Stimulated activated naive CD8-positive, alpha-beta T cell treated with anti-CD3 and anti-CD28 coated beads, Interleukin-15, amount 100 ng/mL, for 72 hours (primary cell): Measurements from ENCODE around the gene PPP1R12B.
"Not testable (repeated sequence)": the region's sequence is repeated elsewhere in the genome, so short reads cannot be mapped to it uniquely, and the experiment has no call there.

Source experiments
- ATAC-seq: fragments of 150-1000 bp; cut with Tn5 transposase; 2 replicates; pipeline ENCODE4 v1.10.0; 2021; ENCODE audit warnings: mild to moderate bottlenecking, moderate library complexity
- DNase-seq, 2 donors: peaks; one replicate each; pipeline ENCODE4 v3.0.0; 2021 to 2022
- H3K27ac Mint-ChIP-seq, 2 donors: one replicate each; pipeline ENCODE4 v1.8.0; 2022; ENCODE audit warnings: mild to moderate bottlenecking in 2 of 2, mixed read lengths in 2 of 2, moderate library complexity in 2 of 2
- H3K27me3 Mint-ChIP-seq: one replicate; pipeline ENCODE4 v1.8.0; 2022; ENCODE audit warnings: mixed read lengths
- H3K4me1 Mint-ChIP-seq: one replicate; pipeline ENCODE4 v1.8.0; 2022; ENCODE audit warnings: mild to moderate bottlenecking, mixed read lengths
- H3K4me3 Mint-ChIP-seq, 2 donors: one replicate each; pipeline ENCODE4 v1.8.0; 2022; ENCODE audit warnings: mild to moderate bottlenecking in 2 of 2, mixed read lengths in 2 of 2, moderate library complexity in 1 of 2
- H3K9me3 Mint-ChIP-seq, 2 donors: one replicate each; pipeline ENCODE4 v1.8.0; 2022; ENCODE audit warnings: mixed read lengths in 2 of 2

The PPP1R12B gene

DNA sequence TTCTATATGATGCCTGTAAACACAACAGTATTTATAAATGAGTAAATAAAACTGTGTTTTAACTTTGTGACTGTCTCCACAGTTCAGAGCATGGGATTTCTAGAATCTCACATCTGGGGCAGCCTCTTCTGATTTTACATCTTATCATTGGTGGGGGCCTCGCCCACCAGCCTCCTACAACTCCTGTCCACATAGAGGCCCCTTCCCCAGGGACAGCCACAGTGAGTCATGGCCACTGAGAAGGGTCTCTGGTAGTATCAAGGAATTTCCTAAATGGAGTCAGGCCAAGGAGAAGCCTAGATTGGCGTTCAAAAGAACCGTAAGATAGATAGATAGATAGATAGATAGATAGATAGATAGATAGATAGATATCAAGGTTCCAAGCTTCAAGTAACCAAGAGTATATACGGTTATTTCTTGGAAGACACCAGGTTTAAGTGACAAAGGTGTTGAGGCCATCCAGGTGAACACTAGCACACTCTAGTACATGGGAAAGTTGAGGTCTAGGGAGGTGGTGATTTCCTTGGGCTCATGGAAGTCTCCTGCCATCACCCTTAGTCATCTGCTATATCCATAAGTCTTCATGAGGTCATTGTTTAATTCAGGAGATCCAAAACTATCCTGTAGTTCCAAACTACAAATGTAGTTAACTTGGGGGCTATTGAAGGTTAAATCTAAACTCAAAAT, 240.1 kb downstream of the PPP1R12B start:
- ATAC-seq: no peak
- DNase-seq: no peak
- Mint-ChIP-seq H3K9me3 (no peaks in the 10 kb centered on the region), H3K4me3 (no peak overlapping the region), H3K4me1 (peaks cover 9% of the 10 kb centered on the region), H3K27ac (no peak overlapping the region), H3K27me3 (no peaks in the 10 kb centered on the region)

GRCh38 chr1:202589190-202589930, 240.9 kb downstream of the PPP1R12B start:
- DNase-seq (no peak), ATAC-seq (no peak)
- H3K4me1 Mint-ChIP-seq: peaks cover 9% of the 10 kb centered on the region
- no peaks in the 10 kb centered on the region for H3K9me3 Mint-ChIP-seq
- no peak overlapping the region for H3K4me3 Mint-ChIP-seq
- peak overlapping the region in 1 of 2 donors; percentile 93 for H3K27ac Mint-ChIP-seq
- no peaks in the 10 kb centered on the region for H3K27me3 Mint-ChIP-seq

DNA sequence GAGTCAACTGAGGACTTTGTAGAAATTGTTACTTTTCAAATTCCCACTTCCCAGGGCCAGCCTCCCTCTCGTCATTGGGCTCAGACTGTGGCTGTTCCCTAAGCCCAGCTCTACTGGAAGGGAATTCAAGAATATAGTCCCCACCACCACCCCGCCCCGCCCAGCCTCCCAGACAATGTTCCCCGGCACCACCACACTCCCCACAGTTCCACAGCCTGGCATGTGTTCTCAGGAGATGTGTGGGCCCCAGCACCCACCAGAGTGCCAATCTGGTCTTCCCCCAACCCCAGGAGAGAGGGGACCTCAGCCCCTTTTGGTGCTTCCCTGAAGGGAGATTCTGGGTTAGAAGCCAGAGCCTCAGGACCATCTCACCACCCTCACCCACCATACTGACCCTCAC, 241.6 kb downstream of the PPP1R12B start:
- H3K27me3 Mint-ChIP-seq: no peaks in the 10 kb centered on the region
- no peak overlapping the region for H3K4me3 Mint-ChIP-seq
- peaks cover 9% of the 10 kb centered on the region for H3K4me1 Mint-ChIP-seq

DNA sequence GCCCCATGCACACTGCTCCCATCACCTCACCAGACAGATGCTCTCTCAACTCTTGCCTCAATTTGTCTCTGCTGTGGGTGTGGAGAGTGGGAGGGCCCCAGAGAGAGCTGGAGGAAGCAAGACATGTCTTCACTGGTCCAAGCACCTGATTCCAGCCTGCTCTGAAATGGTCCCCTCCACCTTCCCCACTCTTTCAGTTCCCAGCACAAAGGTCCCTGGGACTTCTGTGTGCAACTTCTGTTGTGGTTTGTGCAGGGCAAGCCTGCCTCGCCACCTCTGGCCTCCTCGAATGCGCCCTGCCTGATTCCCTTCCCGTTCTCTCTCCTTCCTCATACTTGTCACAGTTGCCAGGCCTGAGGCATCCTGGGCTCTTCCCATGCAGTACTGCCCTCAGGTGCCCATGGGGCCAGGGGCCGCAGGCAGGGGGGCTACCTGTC, 242.5 kb downstream of the PPP1R12B start:
- Mint-ChIP-seq H3K27ac (peak overlapping the region; percentile 79 to 97), H3K27me3 (no peaks in the 10 kb centered on the region), H3K4me1 (peaks cover 9% of the 10 kb centered on the region), H3K9me3 (no peaks in the 10 kb centered on the region), H3K4me3 (no peak overlapping the region)
- ATAC-seq (no peak), DNase-seq (no peak)

More for the DNA sequence above, 241.6 kb downstream of the PPP1R12B start:
- ATAC-seq (no peak), DNase-seq (no peak)
- no peaks in the 10 kb centered on the region for H3K9me3 Mint-ChIP-seq
- peak overlapping the region in 1 of 2 donors; percentile 67 for H3K27ac Mint-ChIP-seq

- DNase-seq (no peak), ATAC-seq (no peak)
- H3K4me3 Mint-ChIP-seq: no peak overlapping the region
- H3K27ac Mint-ChIP-seq: peak overlapping the region; percentile 51 to 79
- H3K4me1 Mint-ChIP-seq: peaks cover 9% of the 10 kb centered on the region
- H3K27me3 Mint-ChIP-seq: no peaks in the 10 kb centered on the region
- H3K9me3 Mint-ChIP-seq: no peaks in the 10 kb centered on the region
Measured at GRCh38 chr1:202591515-202591914, 243.0 kb downstream of the PPP1R12B start.

GRCh38 chr1:202592146-202592545, 243.6 kb downstream of the PPP1R12B start:
- Mint-ChIP-seq H3K27me3 (no peaks in the 10 kb centered on the region), H3K4me1 (peaks cover 9% of the 10 kb centered on the region), H3K27ac (peak overlapping the region in 1 of 2 donors; percentile 51)

GRCh38 chr1:202593845-202594244, 245.3 kb downstream of the PPP1R12B start:
- H3K27ac Mint-ChIP-seq: no peak overlapping the region
- no peak for ATAC-seq
- no peak for DNase-seq
- no peaks in the 10 kb centered on the region for H3K9me3 Mint-ChIP-seq
- no peak overlapping the region for H3K4me3 Mint-ChIP-seq
- H3K4me1 Mint-ChIP-seq: peaks cover 9% of the 10 kb centered on the region
- no peaks in the 10 kb centered on the region for H3K27me3 Mint-ChIP-seq

More at GRCh38 chr1:202592146-202592545, 243.6 kb downstream of the PPP1R12B start:
- no peaks in the 10 kb centered on the region for H3K9me3 Mint-ChIP-seq
- ATAC-seq: no peak
- DNase-seq: no peak
- no peak overlapping the region for H3K4me3 Mint-ChIP-seq

DNA sequence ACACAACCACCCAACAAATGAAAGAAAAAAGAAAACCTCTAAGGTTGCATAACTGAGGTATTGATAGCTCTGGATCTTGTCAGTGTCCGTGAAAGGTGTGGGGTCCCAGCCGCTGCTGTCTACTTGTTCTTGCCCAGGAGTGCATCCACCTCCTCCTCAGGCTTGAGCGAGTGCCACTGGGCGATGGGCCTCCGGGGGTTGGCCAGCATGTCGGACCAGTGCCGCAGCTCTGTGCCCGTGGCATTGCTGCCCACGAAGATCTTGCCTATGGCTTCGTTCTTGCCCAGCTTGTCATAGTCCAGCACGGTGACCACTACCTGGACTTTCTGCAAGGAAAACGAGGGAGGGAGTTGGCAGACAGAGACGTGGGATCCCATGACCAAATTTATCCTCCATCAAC, 248.1 kb downstream of the PPP1R12B start:
- Mint-ChIP-seq H3K4me1 (peaks cover 5% of the 10 kb centered on the region), H3K9me3 (no peaks in the 10 kb centered on the region), H3K27me3 (no peaks in the 10 kb centered on the region), H3K27ac (no peak overlapping the region), H3K4me3 (no peak overlapping the region)
- no peak for DNase-seq
- ATAC-seq: no peak

DNA sequence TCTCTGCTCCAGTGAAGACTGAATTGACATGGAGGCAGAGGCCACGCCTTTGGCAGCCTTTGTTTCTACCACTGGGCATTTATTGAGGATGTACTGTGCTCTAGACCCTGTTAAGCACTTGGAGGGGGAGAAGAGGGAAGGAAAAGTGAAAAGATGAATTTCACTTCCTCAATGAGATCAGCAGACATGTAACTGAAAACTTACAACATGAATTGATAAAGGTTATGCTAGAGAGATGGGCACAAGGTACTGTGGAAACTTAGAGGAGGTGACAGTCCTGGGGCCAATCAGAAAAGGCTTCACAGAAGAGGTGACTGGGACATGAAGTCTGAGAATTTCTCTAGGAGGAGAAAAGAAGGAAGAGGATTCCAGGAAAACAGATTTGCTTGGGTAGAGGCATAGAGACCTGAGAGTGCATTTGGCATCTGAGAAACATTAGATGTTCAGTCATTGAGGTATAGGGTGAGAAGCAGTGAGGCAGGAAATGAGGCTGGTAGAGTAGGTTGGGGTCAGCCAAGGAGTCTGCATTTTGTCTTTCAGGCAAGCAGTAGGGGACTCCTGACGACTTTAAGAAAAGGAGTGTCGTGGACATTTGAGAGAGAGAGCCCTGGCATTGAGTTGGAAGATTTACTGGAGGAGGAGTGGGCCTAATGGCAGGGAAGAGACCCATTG, 248.7 kb downstream of the PPP1R12B start:
- Mint-ChIP-seq H3K4me1 (no peaks in the 10 kb centered on the region), H3K27ac (no peak overlapping the region), H3K27me3 (no peaks in the 10 kb centered on the region), H3K4me3 (no peak overlapping the region), H3K9me3 (no peaks in the 10 kb centered on the region)
- ATAC-seq (no peak), DNase-seq (no peak)

DNA sequence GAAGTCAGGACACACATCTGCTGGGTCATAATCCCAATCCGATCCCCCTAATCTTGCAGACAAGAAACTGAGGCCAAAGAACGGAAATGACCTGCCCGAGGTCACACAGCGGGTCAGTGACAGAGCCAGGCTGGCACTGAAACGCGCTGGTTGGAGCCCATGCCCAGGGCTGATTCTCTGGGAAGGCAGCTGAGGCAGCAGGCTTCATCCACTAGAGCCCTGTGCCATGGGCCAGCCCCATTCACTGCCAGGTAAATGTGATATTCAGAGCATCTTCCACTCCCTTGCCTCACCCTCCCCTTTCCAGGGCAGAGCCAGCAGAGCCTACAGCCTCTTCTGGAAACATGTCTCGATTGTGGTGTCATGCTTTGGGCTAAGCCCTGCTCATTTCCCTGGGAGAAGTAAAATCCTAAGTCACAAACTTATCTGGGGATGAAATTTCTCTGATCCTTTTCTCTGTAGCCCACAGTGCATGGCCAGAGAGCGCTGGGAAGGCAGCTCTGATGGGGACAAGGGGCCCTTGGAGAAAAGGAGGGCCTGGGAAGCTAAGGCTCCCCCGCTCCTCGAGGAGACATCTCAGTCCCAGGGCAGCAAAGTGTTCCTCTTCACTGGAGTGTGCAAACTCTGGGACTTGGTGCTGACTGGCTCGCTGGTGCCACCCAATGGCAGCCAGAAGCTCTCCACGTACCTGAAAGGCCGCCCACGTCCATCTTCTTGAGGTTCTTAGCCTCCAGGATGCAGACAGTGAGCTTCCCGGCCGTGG, 251.4 kb downstream of the PPP1R12B start:
- DNase-seq (peak in 1 of 2 donors; percentile 26), ATAC-seq (peak; percentile 64)
- H3K4me3 Mint-ChIP-seq: no peak overlapping the region
- H3K27me3 Mint-ChIP-seq: no peaks in the 10 kb centered on the region
- no peaks in the 10 kb centered on the region for H3K9me3 Mint-ChIP-seq
- H3K4me1 Mint-ChIP-seq: no peaks in the 10 kb centered on the region
- H3K27ac Mint-ChIP-seq: no peak overlapping the region

GRCh38 chr1:202600432-202601041, 252.0 kb downstream of the PPP1R12B start:
- Mint-ChIP-seq H3K9me3 (no peaks in the 10 kb centered on the region), H3K4me1 (no peaks in the 10 kb centered on the region), H3K27ac (peak overlapping the region in 1 of 2 donors; percentile 31), H3K4me3 (no peak overlapping the region), H3K27me3 (no peaks in the 10 kb centered on the region)
- DNase-seq (no peak), ATAC-seq (no peak)

GRCh38 chr1:202603435-202603834, 254.9 kb downstream of the PPP1R12B start:
- DNase-seq: no peak
- ATAC-seq: no peak
- Mint-ChIP-seq H3K4me1 (no peaks in the 10 kb centered on the region), H3K4me3 (no peak overlapping the region), H3K9me3 (no peaks in the 10 kb centered on the region), H3K27ac (peak overlapping the region in 1 of 2 donors; percentile 1), H3K27me3 (no peaks in the 10 kb centered on the region)

DNA sequence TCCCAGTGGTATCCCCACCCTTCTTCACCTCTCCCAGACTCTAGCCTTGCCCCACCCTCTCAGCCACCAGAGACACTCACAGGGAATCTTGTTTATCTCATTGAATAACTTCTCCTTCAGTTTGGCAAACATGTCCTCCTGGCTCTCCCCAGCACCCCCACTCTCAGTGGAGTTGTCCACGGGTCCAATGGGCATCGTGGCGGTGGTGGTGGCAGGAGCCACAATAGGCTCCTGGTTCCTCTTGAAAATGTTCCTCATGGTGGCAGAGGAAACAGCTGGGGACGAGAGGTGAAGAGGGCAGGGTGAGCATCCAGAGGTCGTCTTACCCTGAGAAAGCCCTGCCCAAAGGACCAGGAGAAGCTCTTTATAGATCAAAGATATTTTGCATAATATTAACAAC, 257.0 kb downstream of the PPP1R12B start:
- Mint-ChIP-seq H3K27me3 (no peaks in the 10 kb centered on the region), H3K4me1 (no peaks in the 10 kb centered on the region), H3K27ac (no peak overlapping the region), H3K9me3 (no peaks in the 10 kb centered on the region), H3K4me3 (no peak overlapping the region)
- ATAC-seq (no peak), DNase-seq (no peak)

- H3K27ac Mint-ChIP-seq, H3K9me3 Mint-ChIP-seq, H3K4me3 Mint-ChIP-seq, ATAC-seq, DNase-seq: not testable (repeated sequence)
- H3K4me1 Mint-ChIP-seq: peaks cover 29% of the 10 kb centered on the region
- H3K27me3 Mint-ChIP-seq: peaks cover 15% of the 10 kb centered on the region
Measured at GRCh38 chr1:202612036-202612435, 263.5 kb downstream of the PPP1R12B start.

DNA sequence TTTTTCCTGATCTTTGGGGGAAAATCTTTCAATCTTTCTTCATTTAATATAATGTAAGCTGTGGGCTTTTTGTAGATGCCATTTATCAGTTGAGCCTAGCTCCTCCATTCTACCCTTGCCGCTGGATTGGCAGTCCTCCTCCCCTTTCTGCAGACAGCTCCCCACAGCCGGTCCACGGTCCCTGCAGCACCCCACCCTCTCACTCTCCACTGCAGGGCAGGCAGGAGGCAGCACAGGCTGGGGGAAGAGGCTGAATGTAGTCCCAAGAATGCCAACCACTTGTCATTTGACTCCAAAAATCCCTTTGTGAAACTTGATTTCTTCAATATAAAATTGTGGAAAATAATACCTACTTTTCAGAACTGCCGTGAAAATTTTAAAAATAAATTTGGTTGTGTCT, 265.1 kb downstream of the PPP1R12B start:
- Mint-ChIP-seq H3K9me3 (no peaks in the 10 kb centered on the region), H3K4me1 (peaks cover 34% of the 10 kb centered on the region), H3K27ac (peak overlapping the region in 1 of 2 donors; percentile 59), H3K27me3 (peaks cover 27% of the 10 kb centered on the region), H3K4me3 (no peak overlapping the region)
- no peak for ATAC-seq
- DNase-seq: no peak
